Neutrophil (primary cell): ENCODE results near the gene TUBB2A.
A peak's percentile ranks its signal among the peaks of the same experiment; 100 is the strongest.

ENCODE experiments used
- H3K27ac ChIP-seq: fragments of 200-600 bp; sonication (generic); 2 replicates; pipeline ENCODE4 v1.5.1; 2016; ENCODE audit warnings: mild to moderate bottlenecking, moderate library complexity
- H3K27me3 ChIP-seq: fragments of 200-600 bp; sonication (generic); 2 replicates; pipeline ENCODE4 v1.6.0; 2016; ENCODE audit warnings: mild to moderate bottlenecking
- H3K36me3 ChIP-seq: fragments of 200-600 bp; sonication (generic); 2 replicates; pipeline ENCODE4 v1.5.1; 2017
- H3K4me1 ChIP-seq, 2 experiments: fragments of 200-600 bp in 1 of 2; sonication (generic) in 1 of 2; 1 replicate in 1 of 2; 2 replicates in 1 of 2; pipeline versions ENCODE4 v1.5.1 to v1.6.1; 2013 to 2016; ENCODE audit warnings: low read depth in 1 of 2, low read length in 1 of 2, mild to moderate bottlenecking in 1 of 2, moderate library complexity in 1 of 2; ENCODE audit not compliant: control insufficient read depth in 1 of 2, insufficient read depth in 1 of 2
- H3K4me3 ChIP-seq, 2 experiments: fragments of 200-600 bp in 1 of 2; sonication (generic) in 1 of 2; 1 replicate in 1 of 2; 2 replicates in 1 of 2; pipeline ENCODE4 v1.5.1; 2013 to 2016; ENCODE audit warnings: low read depth in 1 of 2, low read length in 1 of 2, mild to moderate bottlenecking in 1 of 2, moderate library complexity in 1 of 2
- H3K9me3 ChIP-seq: fragments of 200-600 bp; sonication (generic); 2 replicates; pipeline ENCODE4 v1.5.1; 2016
- CTCF ChIP-seq: fragments of 200-600 bp; sonication (generic); IDR thresholded peaks from 2 replicates; pipeline ENCODE4 v1.5.1; 2016; ENCODE audit warnings: antibody characterized with exemption

The TUBB2A gene

DNA sequence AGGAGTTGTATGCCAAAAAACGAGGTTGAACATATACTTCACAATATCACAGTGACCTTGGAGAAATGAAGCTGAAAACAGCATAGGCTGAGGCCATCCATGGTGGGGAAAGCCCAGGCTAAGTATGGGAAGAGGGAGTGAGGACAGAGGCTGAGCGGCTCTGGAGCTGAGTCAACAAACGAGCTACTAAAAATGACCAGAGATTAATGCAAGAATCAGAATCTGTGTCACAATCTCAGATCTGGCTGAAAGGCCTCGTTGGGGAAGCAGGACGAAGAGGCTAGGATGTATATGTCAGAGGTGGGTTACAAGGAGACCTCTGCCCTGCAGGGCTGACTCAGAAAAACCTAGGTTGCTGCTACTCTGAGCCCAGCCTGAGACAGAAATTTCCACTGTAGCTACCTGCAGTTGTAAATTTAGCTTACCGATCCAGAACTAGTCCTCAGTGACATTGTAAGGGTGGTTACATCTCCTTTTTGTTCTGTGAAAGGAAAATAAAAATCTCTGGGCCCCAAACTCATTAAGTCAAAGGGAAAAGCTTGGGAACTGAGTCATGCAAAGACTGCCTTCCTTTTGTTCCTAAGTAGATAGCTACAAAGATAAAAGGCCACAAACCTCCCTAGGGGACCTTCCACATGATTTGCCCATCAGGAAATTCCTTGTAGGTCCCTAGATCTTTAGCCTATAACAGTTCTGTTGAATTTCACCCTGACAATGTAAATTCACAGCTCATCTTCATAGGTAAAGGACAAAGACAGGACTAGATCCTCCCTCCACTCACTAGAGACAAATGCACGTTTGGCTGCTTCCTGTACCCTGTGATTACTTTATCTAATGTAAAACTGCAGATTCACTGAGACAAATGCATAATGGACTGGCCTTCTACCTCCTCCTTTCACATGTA, 8.5 kb upstream of the TUBB2A start:
- H3K36me3 ChIP-seq: no peaks in the 10 kb centered on the region
- H3K4me3 ChIP-seq: no peak overlapping the region
- H3K4me1 ChIP-seq: peaks cover 9 to 20% of the 10 kb centered on the region in 2 experiments
- peaks cover 72% of the 10 kb centered on the region for H3K27me3 ChIP-seq
- H3K9me3 ChIP-seq: no peaks in the 10 kb centered on the region
- TF ChIP-seq CTCF: no peak
- H3K27ac ChIP-seq: no peak overlapping the region

DNA sequence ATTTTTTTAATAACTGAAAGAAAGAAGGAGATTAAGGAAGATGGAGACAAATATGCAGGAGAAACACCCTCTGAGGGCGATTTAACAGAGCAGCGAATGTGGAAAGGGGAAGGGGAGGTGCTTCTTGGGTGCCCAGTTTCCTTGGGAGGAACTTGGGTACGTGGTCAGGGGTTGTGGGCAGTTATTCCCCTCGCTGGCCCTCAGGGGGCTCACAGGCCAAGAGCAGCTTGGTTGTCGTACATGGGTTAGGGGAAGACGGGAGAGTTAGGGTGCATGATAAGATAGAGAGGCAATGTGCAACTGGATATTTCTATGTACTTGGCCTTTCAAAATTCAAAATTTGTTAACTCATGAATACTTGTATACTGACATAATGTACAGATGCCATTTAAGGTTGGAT, 7.0 kb upstream of the TUBB2A start:
- TF ChIP-seq CTCF: no peak
- H3K27ac ChIP-seq: no peak overlapping the region
- no peaks in the 10 kb centered on the region for H3K9me3 ChIP-seq
- H3K4me3 ChIP-seq: no peak overlapping the region
- no peaks in the 10 kb centered on the region for H3K36me3 ChIP-seq
- H3K27me3 ChIP-seq: peaks cover 87% of the 10 kb centered on the region
- H3K4me1 ChIP-seq: peaks cover 9 to 20% of the 10 kb centered on the region in 2 experiments

- TF ChIP-seq CTCF: no peak
- H3K4me3 ChIP-seq: peak overlapping the region; percentile 54 to 66
- H3K27me3 ChIP-seq: peaks cover 97% of the 10 kb centered on the region
- peaks cover 9 to 20% of the 10 kb centered on the region in 2 experiments for H3K4me1 ChIP-seq
- no peaks in the 10 kb centered on the region for H3K9me3 ChIP-seq
- H3K36me3 ChIP-seq: no peaks in the 10 kb centered on the region
- no peak overlapping the region for H3K27ac ChIP-seq
Observed at GRCh38 chr6:3163248-3163594, 5.9 kb upstream of the TUBB2A start.

GRCh38 chr6:3162565-3163247, 5.4 kb upstream of the TUBB2A start:
- peak overlapping the region; percentile 54 to 66 for H3K4me3 ChIP-seq
- H3K27me3 ChIP-seq: peaks cover 97% of the 10 kb centered on the region
- H3K9me3 ChIP-seq: no peaks in the 10 kb centered on the region
- H3K27ac ChIP-seq: no peak overlapping the region
- no peaks in the 10 kb centered on the region for H3K36me3 ChIP-seq
- peaks cover 9 to 24% of the 10 kb centered on the region in 2 experiments for H3K4me1 ChIP-seq
- no peak for TF ChIP-seq CTCF

GRCh38 chr6:3162067-3162497, 4.7 kb upstream of the TUBB2A start:
- Histone ChIP-seq H3K4me3 (peak overlapping the region in 1 of 2 experiments; percentile 66), H3K9me3 (no peaks in the 10 kb centered on the region), H3K27ac (no peak overlapping the region), H3K4me1 (peaks cover 12 to 29% of the 10 kb centered on the region in 2 experiments), H3K36me3 (no peaks in the 10 kb centered on the region), H3K27me3 (peaks cover 100% of the 10 kb centered on the region)
- no peak for TF ChIP-seq CTCF
